Measurements from ENCODE around the gene FAM167B.

DNA sequence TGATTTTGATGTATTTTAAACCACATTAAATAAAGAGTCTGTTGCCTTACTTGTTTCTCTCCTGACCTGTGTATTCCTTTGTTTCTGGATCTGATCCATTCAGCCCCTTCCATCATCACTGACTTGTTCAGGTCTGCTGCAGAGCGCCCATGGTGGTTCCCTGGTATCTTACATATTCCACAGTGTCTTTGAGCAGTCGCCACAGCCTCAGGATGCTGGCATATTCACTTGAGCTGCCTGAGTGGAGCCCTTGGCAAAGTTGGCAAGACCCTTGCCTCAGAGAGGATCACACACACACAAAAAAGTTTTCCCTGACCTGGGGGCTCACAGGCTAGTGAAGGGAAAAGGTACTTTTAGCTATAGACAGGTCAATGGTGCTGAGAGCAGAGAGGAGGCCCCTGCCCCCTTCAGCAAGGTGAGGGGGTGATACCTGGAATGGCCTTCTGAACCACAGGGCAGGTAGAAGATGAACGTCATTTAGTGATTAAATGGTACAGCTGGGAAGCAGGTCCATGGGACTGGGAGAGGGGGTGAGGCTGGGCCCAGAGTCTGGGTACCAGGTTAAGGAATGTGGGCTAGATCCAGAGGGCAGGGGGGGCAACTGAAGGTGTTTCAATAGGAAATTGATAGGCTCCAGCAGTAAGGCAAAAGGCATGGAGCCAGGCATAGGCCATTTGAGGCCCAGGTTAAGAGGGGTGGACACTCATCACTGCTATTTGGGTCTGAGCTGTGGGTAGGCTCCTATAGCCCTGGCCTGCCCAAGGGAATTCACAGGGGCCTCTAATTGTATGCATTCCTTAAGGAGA, 48.6 kb upstream of the FAM167B start:
- TF ChIP-seq, protein P1, sequence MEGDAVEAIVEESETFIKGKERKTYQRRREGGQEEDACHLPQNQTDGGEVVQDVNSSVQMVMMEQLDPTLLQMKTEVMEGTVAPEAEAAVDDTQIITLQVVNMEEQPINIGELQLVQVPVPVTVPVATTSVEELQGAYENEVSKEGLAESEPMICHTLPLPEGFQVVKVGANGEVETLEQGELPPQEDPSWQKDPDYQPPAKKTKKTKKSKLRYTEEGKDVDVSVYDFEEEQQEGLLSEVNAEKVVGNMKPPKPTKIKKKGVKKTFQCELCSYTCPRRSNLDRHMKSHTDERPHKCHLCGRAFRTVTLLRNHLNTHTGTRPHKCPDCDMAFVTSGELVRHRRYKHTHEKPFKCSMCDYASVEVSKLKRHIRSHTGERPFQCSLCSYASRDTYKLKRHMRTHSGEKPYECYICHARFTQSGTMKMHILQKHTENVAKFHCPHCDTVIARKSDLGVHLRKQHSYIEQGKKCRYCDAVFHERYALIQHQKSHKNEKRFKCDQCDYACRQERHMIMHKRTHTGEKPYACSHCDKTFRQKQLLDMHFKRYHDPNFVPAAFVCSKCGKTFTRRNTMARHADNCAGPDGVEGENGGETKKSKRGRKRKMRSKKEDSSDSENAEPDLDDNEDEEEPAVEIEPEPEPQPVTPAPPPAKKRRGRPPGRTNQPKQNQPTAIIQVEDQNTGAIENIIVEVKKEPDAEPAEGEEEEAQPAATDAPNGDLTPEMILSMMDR (IDR thresholded peaks at IDR 0.05): no peak
- no peak for TF ChIP-seq POLR2A (IDR thresholded peaks at IDR 0.05)

All from thyroid gland (tissue), 4 donors.